ENCODE data around the gene VPS54.

Gene VPS54, protein sequence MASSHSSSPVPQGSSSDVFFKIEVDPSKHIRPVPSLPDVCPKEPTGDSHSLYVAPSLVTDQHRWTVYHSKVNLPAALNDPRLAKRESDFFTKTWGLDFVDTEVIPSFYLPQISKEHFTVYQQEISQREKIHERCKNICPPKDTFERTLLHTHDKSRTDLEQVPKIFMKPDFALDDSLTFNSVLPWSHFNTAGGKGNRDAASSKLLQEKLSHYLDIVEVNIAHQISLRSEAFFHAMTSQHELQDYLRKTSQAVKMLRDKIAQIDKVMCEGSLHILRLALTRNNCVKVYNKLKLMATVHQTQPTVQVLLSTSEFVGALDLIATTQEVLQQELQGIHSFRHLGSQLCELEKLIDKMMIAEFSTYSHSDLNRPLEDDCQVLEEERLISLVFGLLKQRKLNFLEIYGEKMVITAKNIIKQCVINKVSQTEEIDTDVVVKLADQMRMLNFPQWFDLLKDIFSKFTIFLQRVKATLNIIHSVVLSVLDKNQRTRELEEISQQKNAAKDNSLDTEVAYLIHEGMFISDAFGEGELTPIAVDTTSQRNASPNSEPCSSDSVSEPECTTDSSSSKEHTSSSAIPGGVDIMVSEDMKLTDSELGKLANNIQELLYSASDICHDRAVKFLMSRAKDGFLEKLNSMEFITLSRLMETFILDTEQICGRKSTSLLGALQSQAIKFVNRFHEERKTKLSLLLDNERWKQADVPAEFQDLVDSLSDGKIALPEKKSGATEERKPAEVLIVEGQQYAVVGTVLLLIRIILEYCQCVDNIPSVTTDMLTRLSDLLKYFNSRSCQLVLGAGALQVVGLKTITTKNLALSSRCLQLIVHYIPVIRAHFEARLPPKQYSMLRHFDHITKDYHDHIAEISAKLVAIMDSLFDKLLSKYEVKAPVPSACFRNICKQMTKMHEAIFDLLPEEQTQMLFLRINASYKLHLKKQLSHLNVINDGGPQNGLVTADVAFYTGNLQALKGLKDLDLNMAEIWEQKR

DNA sequence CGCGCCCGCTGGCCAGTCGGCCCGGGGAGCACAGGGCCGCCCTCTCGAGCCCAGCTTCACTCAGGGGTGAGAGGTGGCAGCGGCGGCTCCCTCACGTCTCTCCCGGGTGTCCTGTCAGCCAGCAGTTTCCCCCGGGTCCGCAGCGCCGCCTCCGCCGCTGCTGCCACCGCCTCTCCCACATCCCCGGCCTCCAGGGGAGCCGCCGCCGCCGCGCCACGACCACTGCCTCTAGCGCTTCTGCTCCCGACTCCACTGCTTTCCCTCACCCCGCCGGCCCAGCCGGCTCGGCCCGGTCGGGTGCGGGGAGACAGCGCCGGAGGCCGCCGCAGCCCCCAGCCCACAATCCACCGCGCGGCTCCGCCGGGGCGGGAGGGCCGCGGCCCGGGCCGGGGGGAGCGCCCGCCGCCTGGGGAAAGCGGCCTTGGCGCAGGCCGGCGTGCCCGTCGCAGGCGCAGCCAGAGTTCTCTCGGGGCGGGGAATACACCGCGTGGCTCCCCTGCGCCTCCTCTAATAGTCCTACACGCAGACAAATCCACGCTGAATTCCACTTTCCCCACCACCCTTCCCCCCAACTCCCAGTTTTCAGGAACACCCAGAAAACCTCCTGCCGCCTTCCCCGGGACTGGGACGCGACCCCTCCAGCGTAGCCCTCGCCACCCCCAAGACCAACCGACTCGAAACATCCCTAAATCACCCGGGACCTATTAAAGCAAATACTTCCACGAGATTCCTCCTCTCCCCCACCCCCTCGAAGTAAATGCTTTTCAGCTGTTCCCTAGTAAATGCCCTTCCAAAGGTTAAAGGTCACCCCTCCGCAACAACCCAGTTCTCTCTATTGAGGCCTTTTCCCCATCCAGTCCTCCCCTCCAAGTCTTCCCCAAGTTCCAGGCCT is at the start of gene VPS54:
VPS54 (minus strand) TSS at position 346 of the 892 bp plus-strand sequence. CDS start 35,429 bp downstream, outside the sequence.
- POLR2A ChIA-PET, result interaction anchor here (0.6 kb wide), 1 partner anchor 989 kb away, joined by 3 read pairs; no protein-coding TSS in a partner anchor
- CTCF ChIA-PET, result interaction anchor here (0.8 to 1.5 kb wide), 3 partner anchors 8 to 30 kb away, joined by 3 to 4 read pairs (median 4); no protein-coding TSS in a partner anchor
- TF ChIP-seq, protein P1, sequence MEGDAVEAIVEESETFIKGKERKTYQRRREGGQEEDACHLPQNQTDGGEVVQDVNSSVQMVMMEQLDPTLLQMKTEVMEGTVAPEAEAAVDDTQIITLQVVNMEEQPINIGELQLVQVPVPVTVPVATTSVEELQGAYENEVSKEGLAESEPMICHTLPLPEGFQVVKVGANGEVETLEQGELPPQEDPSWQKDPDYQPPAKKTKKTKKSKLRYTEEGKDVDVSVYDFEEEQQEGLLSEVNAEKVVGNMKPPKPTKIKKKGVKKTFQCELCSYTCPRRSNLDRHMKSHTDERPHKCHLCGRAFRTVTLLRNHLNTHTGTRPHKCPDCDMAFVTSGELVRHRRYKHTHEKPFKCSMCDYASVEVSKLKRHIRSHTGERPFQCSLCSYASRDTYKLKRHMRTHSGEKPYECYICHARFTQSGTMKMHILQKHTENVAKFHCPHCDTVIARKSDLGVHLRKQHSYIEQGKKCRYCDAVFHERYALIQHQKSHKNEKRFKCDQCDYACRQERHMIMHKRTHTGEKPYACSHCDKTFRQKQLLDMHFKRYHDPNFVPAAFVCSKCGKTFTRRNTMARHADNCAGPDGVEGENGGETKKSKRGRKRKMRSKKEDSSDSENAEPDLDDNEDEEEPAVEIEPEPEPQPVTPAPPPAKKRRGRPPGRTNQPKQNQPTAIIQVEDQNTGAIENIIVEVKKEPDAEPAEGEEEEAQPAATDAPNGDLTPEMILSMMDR (IDR thresholded peaks at IDR 0.05; ENCODE audit: control extremely low read depth, extremely low read depth, low read depth, missing control alignments), result no peak
- peak; percentile 78 for DNase-seq (ENCODE audit: extremely low spot score)

DNA sequence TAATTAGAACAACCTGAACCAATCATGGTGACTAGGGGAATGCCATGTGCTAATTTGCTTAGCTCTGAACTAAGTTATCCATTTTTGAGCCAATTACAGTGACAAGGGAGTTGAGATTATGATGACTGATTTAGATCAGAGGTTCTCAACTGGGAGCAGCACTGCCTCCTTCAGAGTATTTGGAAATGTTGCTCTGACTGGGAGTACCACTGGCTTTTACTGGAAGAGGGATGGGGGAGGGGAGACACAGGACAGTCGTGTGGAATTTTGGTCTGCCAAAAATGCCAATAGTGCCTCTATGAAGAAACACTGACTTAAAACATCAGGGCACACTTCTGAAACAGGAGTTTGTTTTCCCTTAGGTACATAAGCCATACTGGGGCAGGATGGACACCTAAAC is 48.1 kb upstream of the VPS54 start:
- CTCF ChIA-PET, result no interaction called here

DNA sequence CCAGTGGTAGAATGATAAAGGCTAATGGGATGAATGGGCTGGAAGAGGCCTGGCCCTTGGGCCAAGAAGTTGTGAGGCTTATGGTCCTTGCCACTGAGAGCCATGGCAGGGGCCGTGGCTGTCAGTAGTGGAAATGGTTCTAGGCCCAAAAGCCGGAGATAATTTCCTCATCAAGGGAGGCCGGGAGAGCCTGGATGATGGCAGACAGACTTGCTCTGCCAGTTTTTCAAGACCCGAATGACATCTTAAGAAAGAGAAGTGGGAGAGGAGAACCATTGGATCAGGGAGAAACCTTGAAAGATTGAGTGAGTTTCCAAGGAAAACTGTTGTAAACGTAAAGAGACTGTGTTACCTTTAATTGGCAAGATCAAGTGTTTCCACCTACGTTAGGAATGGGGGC is 46.3 kb upstream of the VPS54 start:
- no peak for DNase-seq (ENCODE audit: extremely low spot score)
- POLR2A ChIA-PET, result no interaction called here

More for the DNA sequence above, 48.1 kb upstream of the VPS54 start:
- TF ChIP-seq, protein P1 (IDR thresholded peaks at IDR 0.05; ENCODE audit: control extremely low read depth, extremely low read depth, low read depth, missing control alignments), result no peak
- POLR2A ChIA-PET, result no interaction called here
- no peak for DNase-seq (ENCODE audit: extremely low spot score)

DNA sequence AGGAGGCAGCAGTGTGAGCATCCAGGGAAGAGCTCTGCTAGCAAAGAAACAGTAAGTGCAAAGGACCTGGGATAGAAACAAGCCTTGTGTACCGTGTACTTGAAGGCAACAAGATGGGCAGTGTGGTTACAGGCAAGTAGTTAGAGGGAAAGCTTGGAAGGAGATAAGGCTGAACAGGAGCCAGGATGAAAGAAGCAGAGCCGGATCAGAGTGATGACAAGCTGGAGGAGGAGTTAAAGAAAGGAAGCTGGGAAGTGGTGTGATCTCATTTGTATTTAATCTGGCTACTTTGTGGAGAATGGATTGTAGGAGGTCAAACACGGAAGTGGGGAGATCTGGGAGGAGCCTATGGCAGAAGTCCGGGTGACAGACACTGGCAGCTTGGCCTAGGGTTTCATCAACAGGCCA is 44.7 kb upstream of the VPS54 start:
- ChIA-PET POLR2A (no interaction called here), CTCF (interaction anchor here (1.4 to 4.4 kb wide), 4 partner anchors 10 to 424 kb away, joined by 3 to 24 read pairs (median 6); no protein-coding TSS in a partner anchor)
- DNase-seq (ENCODE audit: extremely low spot score), result no peak
- TF ChIP-seq, protein P1 (IDR thresholded peaks at IDR 0.05; ENCODE audit: control extremely low read depth, extremely low read depth, low read depth, missing control alignments), result no peak

More for the DNA sequence above, 46.3 kb upstream of the VPS54 start:
- CTCF ChIA-PET, result interaction anchor here (1.8 kb wide), 1 partner anchor 20 kb away, joined by 5 read pairs; no protein-coding TSS in a partner anchor
- TF ChIP-seq, protein P1 (IDR thresholded peaks at IDR 0.05; ENCODE audit: control extremely low read depth, extremely low read depth, low read depth, missing control alignments), result no peak

DNA sequence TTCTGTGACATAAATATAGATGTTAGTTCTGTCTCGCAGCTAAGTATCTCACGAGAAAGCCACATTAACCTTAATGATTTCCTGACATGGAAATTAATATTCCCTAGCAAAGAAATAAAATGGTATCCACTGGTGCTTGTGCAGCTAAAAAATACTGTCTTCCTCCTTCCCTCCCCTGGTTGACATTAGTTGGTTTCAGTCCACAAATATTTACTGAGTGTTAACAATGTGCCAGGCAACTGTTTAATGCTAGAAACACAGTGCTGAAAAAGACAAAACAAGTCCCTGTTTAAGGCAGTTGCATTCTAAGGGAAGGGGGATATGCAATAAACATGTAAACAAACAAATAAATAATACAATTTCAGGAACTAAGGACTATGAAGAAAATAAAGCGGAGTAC is 44.2 kb upstream of the VPS54 start:
- POLR2A ChIA-PET, result no interaction called here
- no peak for DNase-seq (ENCODE audit: extremely low spot score)
- CTCF ChIA-PET, result interaction anchor here (1.2 to 4.4 kb wide), 6 partner anchors 10 to 425 kb away, joined by 3 to 24 read pairs (median 5); no protein-coding TSS in a partner anchor
- TF ChIP-seq, protein P1 (IDR thresholded peaks at IDR 0.05; ENCODE audit: control extremely low read depth, extremely low read depth, low read depth, missing control alignments), result no peak

Measured in GM10248 (cell line).